ENCODE data around the gene DGCR2.
"Not testable (repeated sequence)": the region's sequence is repeated elsewhere in the genome, so short reads cannot be mapped to it uniquely, and the experiment has no call there.

The DGCR2 gene

GRCh38 chr22:19105867-19106802 lies 16.1 kb downstream of the DGCR2 start:
- no peak for DNase-seq

GRCh38 chr22:19105456-19105855 lies 16.8 kb downstream of the DGCR2 start:
- DNase-seq, result no peak

GRCh38 chr22:19103880-19104821 lies 18.1 kb downstream of the DGCR2 start:
- DNase-seq, result no peak

- DNase-seq, result no peak
Observed at GRCh38 chr22:19098157-19098556, 24.1 kb downstream of the DGCR2 start.

GRCh38 chr22:19097518-19097917 lies 24.7 kb downstream of the DGCR2 start:
- DNase-seq, result no peak

GRCh38 chr22:19096555-19096954 lies 25.7 kb downstream of the DGCR2 start:
- no peak for DNase-seq

- DNase-seq, result no peak
Observed at GRCh38 chr22:19094393-19094997, 27.7 kb downstream of the DGCR2 start.

- no peak for DNase-seq
Observed at GRCh38 chr22:19092725-19093124, 29.5 kb downstream of the DGCR2 start.

- no peak for DNase-seq
Observed at GRCh38 chr22:19090586-19091127, 31.6 kb downstream of the DGCR2 start.

- DNase-seq, result no peak
Observed at GRCh38 chr22:19090183-19090582, 32.0 kb downstream of the DGCR2 start.

GRCh38 chr22:19088866-19089595 lies 33.2 kb downstream of the DGCR2 start:
- DNase-seq, result no peak

GRCh38 chr22:19086896-19087295 lies 35.3 kb downstream of the DGCR2 start:
- DNase-seq, result no peak

GRCh38 chr22:19086417-19086816 lies 35.8 kb downstream of the DGCR2 start:
- no peak for DNase-seq

GRCh38 chr22:19085233-19085718 lies 36.9 kb downstream of the DGCR2 start:
- no peak for DNase-seq

GRCh38 chr22:19084586-19084985 lies 37.6 kb downstream of the DGCR2 start:
- not testable (repeated sequence) for DNase-seq

- DNase-seq, result not testable (repeated sequence)
Observed at GRCh38 chr22:19084126-19084525, 38.1 kb downstream of the DGCR2 start.

GRCh38 chr22:19082793-19083192 lies 39.4 kb downstream of the DGCR2 start:
- DNase-seq, result no peak

- DNase-seq, result no peak
Observed at GRCh38 chr22:19082101-19082500, 40.1 kb downstream of the DGCR2 start.

GRCh38 chr22:19081351-19081750 lies 40.9 kb downstream of the DGCR2 start:
- DNase-seq, result no peak

- no peak for DNase-seq
Observed at GRCh38 chr22:19080853-19081252, 41.4 kb downstream of the DGCR2 start.

GRCh38 chr22:19079691-19080090 lies 42.5 kb downstream of the DGCR2 start:
- no peak for DNase-seq

GRCh38 chr22:19075404-19075803 lies 46.8 kb downstream of the DGCR2 start:
- DNase-seq, result no peak

All from NCI-H1436 treated with DMSO at 0.1 percent for 48 hours (cell line).